Smooth muscle cell (in vitro differentiated cells): ENCODE results near the gene NAA25. TPM values are rescaled to one million over a fixed set of nuclear protein-coding genes. Genes with fewer than 3 reads are reported as not detected.

Experiments used
- DNase-seq: peaks from one replicate; lab custom pipeline; 2025; ENCODE audit not compliant: unreplicated experiment; lab: John Stamatoyannopoulos, UW
- H2AFZ ChIP-seq: fragments of 200-600 bp; sonication (generic); 2 replicates; pipeline ENCODE4 v1.6.0; 2016; ENCODE audit warnings: antibody characterized with exemption, low read depth, mild to moderate bottlenecking
- H3F3A ChIP-seq: fragments of 200-600 bp; sonication (generic); 2 replicates; pipeline ENCODE4 v1.6.0; 2017; ENCODE audit warnings: antibody characterized with exemption, low read depth
- H3K27ac ChIP-seq: fragments of 200-600 bp; sonication (generic); 2 replicates; pipeline ENCODE4 v1.5.1; 2016; ENCODE audit warnings: low read depth, mild to moderate bottlenecking
- H3K27me3 ChIP-seq: fragments of 200-600 bp; sonication (generic); 2 replicates; pipeline ENCODE4 v1.6.1; 2016; ENCODE audit warnings: low read depth, mild to moderate bottlenecking
- H3K36me3 ChIP-seq: fragments of 200-600 bp; sonication (generic); 2 replicates; pipeline ENCODE4 v1.5.1; 2016; ENCODE audit warnings: low read depth
- H3K4me1 ChIP-seq: fragments of 200-600 bp; sonication (generic); 2 replicates; pipeline ENCODE4 v1.5.1; 2016; ENCODE audit warnings: low read depth
- H3K4me2 ChIP-seq: fragments of 200-600 bp; sonication (generic); 2 replicates; pipeline ENCODE4 v1.6.0; 2016; ENCODE audit warnings: mild to moderate bottlenecking
- H3K4me3 ChIP-seq: fragments of 200-600 bp; sonication (generic); 2 replicates; pipeline ENCODE4 v1.5.1; 2016; ENCODE audit warnings: mild to moderate bottlenecking
- H3K79me2 ChIP-seq: fragments of 200-600 bp; sonication (generic); 2 replicates; pipeline ENCODE4 v1.6.0; 2016; ENCODE audit warnings: low read depth, mild to moderate bottlenecking
- H3K9ac ChIP-seq: fragments of 200-600 bp; sonication (generic); 2 replicates; pipeline ENCODE4 v1.6.0; 2016; ENCODE audit warnings: low read depth
- H3K9me3 ChIP-seq: fragments of 200-600 bp; sonication (generic); replicated peaks from 2 replicates; pipeline ENCODE4 v1.5.1; 2016; ENCODE audit warnings: low read depth
- H4K20me1 ChIP-seq: fragments of 200-600 bp; sonication (generic); 2 replicates; pipeline ENCODE4 v1.6.0; 2016; ENCODE audit warnings: low read depth
- CTCF ChIP-seq: fragments of 200-600 bp; sonication (generic); IDR thresholded peaks from 2 replicates; pipeline ENCODE4 v1.5.1; 2017; ENCODE audit warnings: borderline replicate concordance, mild to moderate bottlenecking, antibody characterized with exemption; ENCODE audit not compliant: insufficient read depth, poor library complexity, severe bottlenecking
- microRNA-seq: library from miRNA; unstranded; fragments of <30 nt; microRNA quantifications from one replicate; pipeline ENCODE4, GENCODE V29; 2016; ENCODE audit warnings: borderline number of aligned reads
- polyA plus RNA-seq: library from polyadenylated mRNA; unstranded; fragments of >200 nt; fragmentation: Nextera tagmentation; extraction: Ambion mirVana; gene quantifications from 2 replicates; pipeline ENCODE4 v1.2.1, GENCODE V29; 2016
- small RNA-seq: library from RNA; depleted of rRNA; stranded (forward); fragments of <200 nt; gene quantifications from one replicate; pipeline ENCODE3, GENCODE V24; 2014
- total RNA-seq: library from RNA; depleted of rRNA; stranded (reverse); fragments of >200 nt; gene quantifications from 2 replicates; pipeline ENCODE4 v1.2.3, GENCODE V29; 2014

The NAA25 gene
- total and polyA plus RNA-seq, 2 experiments from 2014 or later: 14.7 to 19.8 TPM

- no peak for DNase-seq
- H3K4me3 ChIP-seq: no peak overlapping the region
Observed at GRCh38 chr12:111976860-111977259, 131.7 kb downstream of the NAA25 start.

More at GRCh38 chr12:111976860-111977259, 131.7 kb downstream of the NAA25 start:
- no peaks in the 10 kb centered on the region for H3K4me1 ChIP-seq
- no peak overlapping the region for H3K9ac ChIP-seq
- no peaks in the 10 kb centered on the region for H4K20me1 ChIP-seq
- H3K27ac ChIP-seq: no peak overlapping the region
- no peaks in the 10 kb centered on the region for H3K9me3 ChIP-seq
- H3K36me3 ChIP-seq: no peaks in the 10 kb centered on the region
- H2AFZ ChIP-seq: no peak overlapping the region
- no peaks in the 10 kb centered on the region for H3K79me2 ChIP-seq
- H3K27me3 ChIP-seq: no peaks in the 10 kb centered on the region
- no peak for TF ChIP-seq CTCF
- no peaks in the 10 kb centered on the region for H3F3A ChIP-seq
- H3K4me2 ChIP-seq: no peak overlapping the region

Small RNA genes lying within 50 kb of the gene (microRNA-seq; reads per million reads assigned to microRNA genes)
- not detected for gene MIR3657

Small RNA genes lying within 50 kb of the gene (small RNA-seq; reads per million reads assigned to genes)
- gene AC004024.1 (5.5 reads per million, percentile 65 among the genes with 10 or more reads in this experiment), gene MIR3657 (not detected), gene RF00019 (not detected)

Other genes starting within 250 kb of the NAA25 start
- 9.7 and 15.0 TPM in 2 replicates for gene TMEM116, start 95.6 kb downstream of the NAA25 start, total RNA-seq
- 5.0 and 5.7 TPM in 2 replicates for gene TMEM116, start 95.6 kb downstream of the NAA25 start, polyA plus RNA-seq
- gene ERP29, start 95.4 kb downstream of the NAA25 start, total RNA-seq: 44.2 and 53.8 TPM in 2 replicates
- 118 and 126 TPM in 2 replicates for gene ERP29, start 95.4 kb downstream of the NAA25 start, polyA plus RNA-seq
- gene TRAFD1, start 16.8 kb upstream of the NAA25 start, total RNA-seq: 21.7 and 30.2 TPM in 2 replicates
- gene TRAFD1, start 16.8 kb upstream of the NAA25 start, polyA plus RNA-seq: 40.7 and 44.8 TPM in 2 replicates